HG03139 (cell line): ENCODE data around the gene FBXL4.
"Not testable (repeated sequence)": the region's sequence is repeated elsewhere in the genome, so short reads cannot be mapped to it uniquely, and the experiment has no call there.

Source experiments
- ATAC-seq: cut with Tn5 transposase; IDR thresholded peaks from one replicate; pipeline ENCODE4 v1.9.1; 2021; ENCODE audit not compliant: unreplicated experiment

FBXL4 gene

GRCh38 chr6:98946266-98946878 is 1.4 kb downstream of the FBXL4 start:
- ATAC-seq: no peak

- ATAC-seq: no peak
These were observed 2.2 kb downstream of the FBXL4 start for GRCh38 chr6:98945311-98946115.

- ATAC-seq: no peak
These were observed 3.1 kb downstream of the FBXL4 start for GRCh38 chr6:98944598-98945081.

GRCh38 chr6:98944168-98944567 is 3.6 kb downstream of the FBXL4 start:
- ATAC-seq: no peak

GRCh38 chr6:98942263-98942803 is 5.4 kb downstream of the FBXL4 start:
- ATAC-seq: no peak

GRCh38 chr6:98941319-98941718 is 6.4 kb downstream of the FBXL4 start:
- no peak for ATAC-seq

- no peak for ATAC-seq
These were observed 10.4 kb downstream of the FBXL4 start for GRCh38 chr6:98937351-98937750.

GRCh38 chr6:98932381-98932780 is 15.4 kb downstream of the FBXL4 start:
- no peak for ATAC-seq

- ATAC-seq: no peak
These were observed 16.1 kb downstream of the FBXL4 start for GRCh38 chr6:98931696-98932095.

GRCh38 chr6:98929498-98930060 is 18.2 kb downstream of the FBXL4 start:
- ATAC-seq: no peak

GRCh38 chr6:98928688-98929087 is 19.1 kb downstream of the FBXL4 start:
- ATAC-seq: no peak

- ATAC-seq: no peak
These were observed 20.2 kb downstream of the FBXL4 start for GRCh38 chr6:98927534-98927933.

- no peak for ATAC-seq
These were observed 21.9 kb downstream of the FBXL4 start for GRCh38 chr6:98925831-98926230.

GRCh38 chr6:98924647-98925046 is 23.1 kb downstream of the FBXL4 start:
- no peak for ATAC-seq

- ATAC-seq: peak; percentile 85
These were observed 26.8 kb downstream of the FBXL4 start for GRCh38 chr6:98920904-98921431.

- ATAC-seq: not testable (repeated sequence)
These were observed 36.8 kb downstream of the FBXL4 start for GRCh38 chr6:98910946-98911345.

GRCh38 chr6:98909236-98909635 is 38.5 kb downstream of the FBXL4 start:
- no peak for ATAC-seq

GRCh38 chr6:98906342-98906741 is 41.4 kb downstream of the FBXL4 start:
- ATAC-seq: not testable (repeated sequence)

GRCh38 chr6:98905759-98906158 is 42.0 kb downstream of the FBXL4 start:
- ATAC-seq: no peak

GRCh38 chr6:98904096-98904495 is 43.6 kb downstream of the FBXL4 start:
- ATAC-seq: no peak

- ATAC-seq: no peak
These were observed 47.0 kb downstream of the FBXL4 start for GRCh38 chr6:98900706-98901105.

GRCh38 chr6:98894810-98895209 is 52.9 kb downstream of the FBXL4 start:
- ATAC-seq: no peak
